PFSK-1 (cell line): ENCODE measurements around the gene CHIC2.

Source experiments
- POLR2AphosphoS5 ChIP-seq: IDR thresholded peaks from 2 replicates; pipeline ENCODE4 v1.6.1; 2012; ENCODE audit warnings: low read depth, mild to moderate bottlenecking, control low read depth, low read length, moderate library complexity
- TAF1 ChIP-seq: IDR thresholded peaks from 2 replicates; pipeline ENCODE4 v1.6.1; 2012; ENCODE audit warnings: low read length, control low read depth, borderline replicate concordance; ENCODE audit not compliant: insufficient read depth

DNA sequence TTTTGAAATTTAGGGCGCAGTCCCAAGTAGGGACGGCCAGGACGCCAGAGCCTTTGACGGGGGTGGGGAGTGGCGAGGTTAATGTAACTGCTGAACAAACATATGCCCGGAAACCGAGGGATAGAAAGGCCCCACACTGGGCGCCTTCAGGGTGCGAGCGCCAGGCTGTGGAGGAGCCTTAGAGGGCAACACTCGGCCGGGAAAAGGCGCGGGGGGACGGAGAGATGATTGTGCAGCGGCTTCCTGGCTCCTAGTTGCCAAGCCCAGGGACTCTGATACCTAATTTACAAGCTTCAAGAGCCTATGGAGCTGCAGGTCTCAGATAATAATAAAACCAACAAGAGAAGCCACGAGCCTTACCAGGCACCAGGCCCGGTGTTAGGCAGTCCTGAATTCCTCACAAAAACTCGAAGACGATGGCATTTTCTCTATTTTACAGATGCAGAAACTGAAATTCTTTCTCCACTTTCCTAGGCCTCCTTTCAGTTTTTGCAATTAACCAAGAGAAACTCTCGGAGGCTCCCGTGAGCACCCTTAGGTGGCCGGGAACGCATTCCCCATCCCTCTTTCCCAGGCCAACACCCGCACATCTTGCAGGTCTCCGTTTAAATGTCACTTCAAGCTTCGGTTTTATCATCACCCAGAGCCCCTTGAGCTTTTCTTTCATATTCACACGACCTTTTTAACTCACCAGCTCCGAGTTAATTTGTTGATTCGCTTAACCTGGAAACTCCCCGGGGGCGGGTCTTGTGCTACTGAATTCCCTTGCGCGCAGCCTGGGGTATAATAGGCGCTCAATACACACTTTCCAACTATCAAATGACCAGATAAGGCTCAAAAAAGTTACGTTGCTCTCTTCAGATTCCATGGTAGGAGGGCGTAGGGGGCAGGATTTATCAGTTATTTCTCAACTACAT is 29.2 kb upstream of the CHIC2 start:
- TF ChIP-seq POLR2AphosphoS5: no peak
- no peak for TF ChIP-seq TAF1
